ENCODE data around the gene IFITM10.

- TF ChIP-seq POLR2A (IDR thresholded peaks at IDR 0.05): no peak
- TF ChIP-seq, protein P1, sequence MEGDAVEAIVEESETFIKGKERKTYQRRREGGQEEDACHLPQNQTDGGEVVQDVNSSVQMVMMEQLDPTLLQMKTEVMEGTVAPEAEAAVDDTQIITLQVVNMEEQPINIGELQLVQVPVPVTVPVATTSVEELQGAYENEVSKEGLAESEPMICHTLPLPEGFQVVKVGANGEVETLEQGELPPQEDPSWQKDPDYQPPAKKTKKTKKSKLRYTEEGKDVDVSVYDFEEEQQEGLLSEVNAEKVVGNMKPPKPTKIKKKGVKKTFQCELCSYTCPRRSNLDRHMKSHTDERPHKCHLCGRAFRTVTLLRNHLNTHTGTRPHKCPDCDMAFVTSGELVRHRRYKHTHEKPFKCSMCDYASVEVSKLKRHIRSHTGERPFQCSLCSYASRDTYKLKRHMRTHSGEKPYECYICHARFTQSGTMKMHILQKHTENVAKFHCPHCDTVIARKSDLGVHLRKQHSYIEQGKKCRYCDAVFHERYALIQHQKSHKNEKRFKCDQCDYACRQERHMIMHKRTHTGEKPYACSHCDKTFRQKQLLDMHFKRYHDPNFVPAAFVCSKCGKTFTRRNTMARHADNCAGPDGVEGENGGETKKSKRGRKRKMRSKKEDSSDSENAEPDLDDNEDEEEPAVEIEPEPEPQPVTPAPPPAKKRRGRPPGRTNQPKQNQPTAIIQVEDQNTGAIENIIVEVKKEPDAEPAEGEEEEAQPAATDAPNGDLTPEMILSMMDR (IDR thresholded peaks at IDR 0.05): no peak
Measured at GRCh38 chr11:1776331-1776851, 26.0 kb upstream of the IFITM10 start.
